Measurements from ENCODE around the gene TIMP1. TPM values are rescaled to one million over a fixed set of nuclear protein-coding genes. Genes with fewer than 3 reads are reported as not detected.

The TIMP1 gene
- total RNA-seq, 2 experiments from 2014 or later: 40.3 to 48.4 TPM

DNA sequence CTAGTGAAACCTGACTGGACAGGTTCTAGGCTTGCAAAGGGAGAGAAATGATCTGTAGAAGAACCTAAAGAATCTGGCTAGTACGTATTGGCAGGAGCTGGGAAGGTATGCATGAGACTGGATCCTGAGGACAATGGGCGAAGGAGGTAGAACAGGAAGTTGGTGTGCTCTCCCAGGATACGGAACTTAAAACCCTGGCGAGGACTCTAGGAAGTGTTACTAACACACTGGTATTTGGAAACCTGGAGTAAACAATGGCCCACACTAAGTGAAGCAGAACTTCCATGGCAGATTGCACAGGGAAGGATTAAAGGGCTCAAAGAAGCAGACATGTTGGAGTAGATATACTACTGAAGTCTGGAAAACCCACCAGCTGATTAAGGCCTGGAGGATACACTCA is 28.3 kb downstream of the TIMP1 start:
- ATAC-seq (no peak), DNase-seq (no peak)
- intact Hi-C loops (cut with DNase I, micrococcal nuclease): no loop called here
- Mint-ChIP-seq H3K9me3 (ENCODE audit: low read depth) (no peaks in the 10 kb centered on the region), H3K4me1 (peaks cover 5% of the 10 kb centered on the region), H3K4me3 (no peak overlapping the region), H3K36me3 (ENCODE audit: low read depth) (no peaks in the 10 kb centered on the region), H3K27ac (no peak overlapping the region), H3K27me3 (no peaks in the 10 kb centered on the region)
- CTCF ChIA-PET: interaction anchor here (0.7 kb wide), 1 partner anchor 12 kb away, joined by 3 read pairs; no protein-coding TSS in a partner anchor
- POLR2A ChIA-PET: no interaction called here

DNA sequence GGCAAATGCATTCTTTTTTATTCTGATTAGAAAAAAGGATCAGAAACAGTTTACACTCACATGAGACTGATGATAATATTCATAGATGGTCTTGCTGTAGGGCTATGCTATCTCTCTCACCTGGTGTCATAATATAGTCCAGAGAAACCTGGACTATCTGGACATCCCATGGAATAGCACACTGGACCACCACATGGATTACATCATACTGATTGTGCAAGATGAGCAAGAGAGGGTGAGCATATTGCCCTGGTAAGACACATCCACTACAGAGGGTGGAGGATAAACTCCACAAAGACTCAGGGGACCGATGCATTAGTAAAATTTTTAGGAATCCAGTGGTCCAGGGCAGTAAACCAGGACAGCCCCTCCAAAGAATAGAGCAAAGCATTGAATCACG is 29.3 kb downstream of the TIMP1 start:
- intact Hi-C loops (cut with DNase I, micrococcal nuclease): no loop called here
- Mint-ChIP-seq H3K27me3 (no peaks in the 10 kb centered on the region), H3K4me3 (no peak overlapping the region), H3K27ac (no peak overlapping the region), H3K4me1 (peaks cover 5% of the 10 kb centered on the region), H3K36me3 (ENCODE audit: low read depth) (no peaks in the 10 kb centered on the region), H3K9me3 (ENCODE audit: low read depth) (no peaks in the 10 kb centered on the region)
- DNase-seq (no peak), ATAC-seq (no peak)
- POLR2A ChIA-PET: no interaction called here
- CTCF ChIA-PET: no interaction called here

DNA sequence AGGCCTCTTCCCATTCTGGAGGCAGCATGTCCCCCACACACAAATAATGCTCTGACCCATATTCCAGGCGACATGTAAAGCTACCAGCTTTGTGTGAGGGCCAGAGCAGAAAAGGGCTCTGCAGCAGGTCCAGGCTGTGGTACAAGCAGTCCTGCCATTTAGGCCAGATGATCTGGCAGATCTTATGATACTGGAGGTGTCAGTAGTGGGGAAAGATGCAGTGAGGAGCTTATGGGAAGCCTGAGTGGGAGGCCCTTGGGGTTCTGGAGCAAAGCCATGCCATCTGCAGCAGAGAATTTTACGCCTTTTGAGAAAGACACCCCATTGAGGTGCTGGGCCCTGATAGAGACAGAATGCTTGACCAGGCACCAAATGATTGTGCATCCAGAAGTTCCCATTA is 29.7 kb downstream of the TIMP1 start:
- ChIA-PET POLR2A (no interaction called here), CTCF (no interaction called here)
- no peak overlapping the region for H3K27ac Mint-ChIP-seq
- no peak overlapping the region for H3K4me3 Mint-ChIP-seq
- no peaks in the 10 kb centered on the region for H3K36me3 Mint-ChIP-seq (ENCODE audit: low read depth)
- H3K9me3 Mint-ChIP-seq (ENCODE audit: low read depth): no peaks in the 10 kb centered on the region
- ATAC-seq (no peak), DNase-seq (no peak)
- H3K27me3 Mint-ChIP-seq: no peaks in the 10 kb centered on the region
- H3K4me1 Mint-ChIP-seq: peaks cover 5% of the 10 kb centered on the region
- intact Hi-C loops (cut with DNase I, micrococcal nuclease): no loop called here

DNA sequence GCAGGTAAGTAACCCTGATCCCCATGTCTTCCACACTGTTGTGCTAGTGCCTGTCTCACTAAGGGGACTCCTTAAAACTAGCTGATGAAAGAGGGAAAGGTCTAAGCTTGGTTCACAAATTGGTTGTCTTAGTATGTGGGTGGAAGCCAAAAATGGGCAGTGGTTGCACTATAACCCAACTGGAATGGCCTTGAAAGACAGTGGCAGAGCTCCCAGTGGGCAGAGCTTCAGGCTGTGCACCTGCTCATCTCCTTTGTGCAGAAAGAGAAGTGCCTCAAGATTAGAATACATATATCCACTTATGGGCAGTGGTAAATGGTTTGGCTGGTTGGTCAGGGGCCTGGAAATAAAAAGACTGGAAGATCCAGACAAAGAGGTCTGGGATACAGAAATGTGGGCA is 30.2 kb downstream of the TIMP1 start:
- no peaks in the 10 kb centered on the region for H3K9me3 Mint-ChIP-seq (ENCODE audit: low read depth)
- ChIA-PET CTCF (no interaction called here), POLR2A (no interaction called here)
- H3K27ac Mint-ChIP-seq: no peak overlapping the region
- H3K4me3 Mint-ChIP-seq: no peak overlapping the region
- no peaks in the 10 kb centered on the region for H3K27me3 Mint-ChIP-seq
- H3K4me1 Mint-ChIP-seq: peaks cover 5% of the 10 kb centered on the region
- no peak for DNase-seq
- ATAC-seq: no peak
- intact Hi-C loops (cut with DNase I, micrococcal nuclease): no loop called here
- no peaks in the 10 kb centered on the region for H3K36me3 Mint-ChIP-seq (ENCODE audit: low read depth)

DNA sequence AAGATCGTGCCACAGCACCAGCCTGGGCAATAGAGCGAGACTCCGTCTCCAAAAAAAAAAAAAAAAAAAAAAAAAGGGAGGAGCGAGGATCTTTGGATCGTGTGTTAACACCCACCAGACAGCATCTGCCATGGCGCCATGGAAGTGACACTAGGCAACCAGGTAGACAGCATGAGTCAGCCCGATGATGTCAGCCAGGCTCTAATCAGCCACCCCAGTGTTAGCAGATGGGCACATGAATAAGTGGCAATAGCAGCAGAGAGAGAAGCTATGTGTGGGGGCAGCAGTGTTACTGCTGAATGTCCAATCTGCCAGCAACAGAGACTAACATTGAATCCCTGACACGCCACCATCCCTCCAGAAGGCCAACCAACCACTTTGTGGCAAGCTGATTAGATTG is 30.8 kb downstream of the TIMP1 start:
- Mint-ChIP-seq H3K27ac (no peak overlapping the region), H3K4me1 (peaks cover 3% of the 10 kb centered on the region), H3K36me3 (ENCODE audit: low read depth) (no peaks in the 10 kb centered on the region), H3K9me3 (ENCODE audit: low read depth) (no peaks in the 10 kb centered on the region), H3K27me3 (no peaks in the 10 kb centered on the region), H3K4me3 (no peak overlapping the region)
- ATAC-seq (no peak), DNase-seq (no peak)
- CTCF ChIA-PET: no interaction called here
- intact Hi-C loops (cut with DNase I, micrococcal nuclease): no loop called here
- POLR2A ChIA-PET: no interaction called here

DNA sequence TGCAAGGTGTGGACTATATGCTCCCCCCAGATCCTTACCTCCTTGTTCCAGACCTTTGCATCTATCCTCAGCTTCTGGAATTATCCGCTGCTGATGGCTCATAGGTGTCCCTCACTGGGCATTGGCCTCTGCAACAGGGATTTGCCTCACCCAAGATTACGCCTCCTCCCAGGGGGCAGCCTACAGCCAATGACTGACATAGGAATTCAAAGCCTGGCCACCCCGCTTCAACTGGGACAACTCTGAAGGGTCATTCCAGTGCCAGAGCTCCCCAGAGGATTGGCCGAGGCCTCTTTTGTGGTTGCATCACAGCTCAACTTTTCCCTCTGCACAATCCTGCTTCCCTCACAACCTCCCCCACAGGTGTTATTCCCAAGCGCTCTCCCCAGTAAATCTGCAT is 32.4 kb downstream of the TIMP1 start:
- Mint-ChIP-seq H3K27ac (no peak overlapping the region), H3K4me3 (no peak overlapping the region), H3K9me3 (ENCODE audit: low read depth) (no peaks in the 10 kb centered on the region), H3K27me3 (no peaks in the 10 kb centered on the region), H3K4me1 (no peaks in the 10 kb centered on the region), H3K36me3 (ENCODE audit: low read depth) (no peaks in the 10 kb centered on the region)
- ChIA-PET POLR2A (no interaction called here), CTCF (no interaction called here)
- no peak for DNase-seq
- ATAC-seq: no peak
- intact Hi-C loops (cut with DNase I, micrococcal nuclease): no loop called here

DNA sequence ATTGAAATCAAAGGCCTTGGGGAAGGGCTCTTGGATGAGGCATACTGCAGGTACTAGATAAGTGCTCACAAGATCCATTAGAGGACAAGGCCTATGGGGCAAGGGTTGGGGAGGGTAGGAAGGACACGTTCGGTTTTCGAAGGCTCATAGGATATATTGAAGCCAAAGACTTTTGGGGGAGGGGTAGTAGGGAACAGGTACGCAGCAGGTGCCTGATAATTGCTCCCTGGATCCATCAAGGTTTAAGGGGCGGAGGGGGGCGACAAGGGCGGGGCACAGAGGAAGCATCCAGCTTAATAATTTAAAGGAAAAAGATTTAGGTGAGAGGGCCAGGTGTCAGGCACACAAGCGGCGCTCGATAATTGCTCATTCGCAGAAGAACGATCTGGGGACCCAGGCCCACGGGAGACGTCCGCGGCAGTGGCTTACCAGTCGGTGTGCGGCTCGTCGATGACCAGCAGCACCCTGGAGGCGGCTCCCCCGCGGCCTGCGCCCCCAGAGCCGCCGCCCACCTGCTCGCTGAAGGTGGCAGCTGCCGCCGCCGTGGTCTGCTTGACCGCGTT is 36.8 kb downstream of the TIMP1 start:
- Mint-ChIP-seq H3K36me3 (ENCODE audit: low read depth) (no peaks in the 10 kb centered on the region), H3K27me3 (no peaks in the 10 kb centered on the region), H3K4me3 (peak overlapping the region; percentile 45), H3K9me3 (ENCODE audit: low read depth) (no peaks in the 10 kb centered on the region), H3K27ac (no peak overlapping the region), H3K4me1 (peaks cover 12% of the 10 kb centered on the region)
- intact Hi-C loops (cut with DNase I, micrococcal nuclease): loop anchor here in 1 of 2 experiments (1.0 kb wide), 1 partner anchor 43 kb away; no protein-coding TSS in a partner anchor
- CTCF ChIA-PET: no interaction called here
- no peak for DNase-seq
- POLR2A ChIA-PET: no interaction called here
- no peak for ATAC-seq

DNA sequence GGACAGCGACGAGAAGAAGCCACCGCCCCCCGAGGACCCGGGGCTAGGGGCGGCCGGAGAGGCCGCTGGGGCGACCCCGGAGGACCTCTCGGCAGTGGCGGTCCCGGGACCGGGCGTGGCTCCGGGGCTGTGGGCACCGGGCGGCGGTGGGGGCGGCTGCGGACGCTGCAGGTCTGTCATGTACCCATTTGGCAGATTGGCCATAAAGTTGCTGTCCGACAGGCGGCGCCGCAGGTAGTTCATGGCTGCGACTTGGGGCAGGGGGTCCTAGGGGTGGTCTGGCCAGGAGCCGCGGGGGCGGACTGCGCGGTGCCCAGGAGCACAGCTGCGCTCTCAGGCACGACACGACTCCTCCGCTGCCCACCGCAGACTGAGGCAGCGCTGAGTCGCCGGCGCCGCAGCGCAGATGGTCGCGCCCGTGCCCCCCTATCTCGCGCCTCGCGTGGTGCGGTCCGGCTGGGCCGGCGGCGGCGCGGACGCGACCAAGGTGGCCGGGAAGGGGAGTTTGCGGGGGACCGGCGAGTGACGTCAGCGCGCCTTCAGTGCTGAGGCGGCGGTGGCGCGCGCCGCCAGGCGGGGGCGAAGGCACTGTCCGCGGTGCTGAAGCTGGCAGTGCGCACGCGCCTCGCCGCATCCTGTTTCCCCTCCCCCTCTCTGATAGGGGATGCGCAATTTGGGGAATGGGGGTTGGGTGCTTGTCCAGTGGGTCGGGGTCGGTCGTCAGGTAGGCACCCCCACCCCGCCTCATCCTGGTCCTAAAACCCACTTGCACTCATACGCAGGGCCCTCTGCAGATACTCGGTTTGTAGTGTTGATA is 37.5 kb downstream of the TIMP1 start, which contains the start of gene SYN1:
Gene SYN1, minus strand, starts transcription at position 372 of the 817 bp plus-strand sequence. Its CDS starts 129 bp downstream, at position 243.
- Mint-ChIP-seq H3K4me3 (peak within 1 kb of the TSS; percentile 45), H3K27ac (no peak within 1 kb of the TSS), H3K4me1 (peaks cover 13% of the 10 kb centered on the region), H3K36me3 (ENCODE audit: low read depth) (no peaks in the 10 kb centered on the region), H3K27me3 (no peaks in the 10 kb centered on the region), H3K9me3 (ENCODE audit: low read depth) (no peaks in the 10 kb centered on the region)
- intact Hi-C loops (cut with DNase I, micrococcal nuclease): loop anchor here (1.0 to 5.0 kb wide), 3 partner anchors 37 to 58 kb away; partner anchors contain the start of genes ARAF (in 1 of the 2) and TIMP1 (in 1 of the 2)
- ChIA-PET POLR2A (no interaction called here), CTCF (no interaction called here)
- ATAC-seq (peak; percentile 78), DNase-seq (peak; percentile 89)

DNA sequence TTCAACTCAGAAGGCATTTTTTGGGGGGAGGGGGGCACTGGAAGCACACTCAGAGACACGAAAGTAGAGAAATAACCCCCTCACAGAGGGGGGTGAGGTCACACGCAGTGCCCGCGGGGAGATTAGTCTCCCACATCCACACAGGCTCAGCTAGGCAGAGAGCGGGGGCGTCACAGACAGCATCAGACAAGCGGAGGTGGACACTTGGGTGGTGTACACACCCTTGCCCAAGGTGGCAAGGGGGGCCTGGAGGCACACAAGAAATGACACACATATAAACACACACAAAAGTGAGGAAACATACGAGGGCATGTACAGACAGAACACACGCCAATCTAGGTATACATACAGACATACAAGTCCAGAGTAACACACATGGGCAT is 38.1 kb downstream of the TIMP1 start:
- DNase-seq (no peak), ATAC-seq (no peak)
- CTCF ChIA-PET: no interaction called here
- Mint-ChIP-seq H3K4me3 (peak overlapping the region; percentile 38), H3K36me3 (ENCODE audit: low read depth) (no peaks in the 10 kb centered on the region), H3K4me1 (peaks cover 13% of the 10 kb centered on the region), H3K9me3 (ENCODE audit: low read depth) (no peaks in the 10 kb centered on the region), H3K27me3 (no peaks in the 10 kb centered on the region), H3K27ac (no peak overlapping the region)
- POLR2A ChIA-PET: no interaction called here
- intact Hi-C loops (cut with DNase I, micrococcal nuclease): loop anchor here (1.0 to 5.0 kb wide), 2 partner anchors 38 to 59 kb away; partner anchors contain the start of genes ARAF (in 1 of the 2) and TIMP1 (in 1 of the 2)

DNA sequence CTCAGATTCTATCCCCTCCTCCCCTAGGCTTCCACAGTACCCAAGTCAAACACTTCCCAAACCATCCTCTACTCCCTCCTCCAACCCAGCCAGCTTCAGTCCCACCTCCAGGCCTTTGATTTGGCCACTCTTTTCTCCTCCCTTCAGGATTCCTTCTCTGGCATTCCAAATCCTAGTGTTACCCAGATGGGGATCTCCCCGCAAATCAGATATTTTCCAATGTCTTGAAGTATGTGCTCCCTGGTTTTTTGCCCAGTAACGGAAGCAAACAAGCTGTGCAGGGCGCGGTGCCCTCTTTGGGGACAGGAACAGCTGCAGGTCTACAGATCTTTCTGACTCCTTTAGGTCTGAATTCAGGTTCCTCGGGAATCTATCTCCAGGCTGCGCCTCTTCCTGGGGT is 39.6 kb downstream of the TIMP1 start:
- POLR2A ChIA-PET: no interaction called here
- intact Hi-C loops (cut with DNase I, micrococcal nuclease): loop anchor here in 1 of 2 experiments (5.0 kb wide), 1 partner anchor 40 kb away; the partner anchor contains the start of gene TIMP1
- CTCF ChIA-PET: no interaction called here

DNA sequence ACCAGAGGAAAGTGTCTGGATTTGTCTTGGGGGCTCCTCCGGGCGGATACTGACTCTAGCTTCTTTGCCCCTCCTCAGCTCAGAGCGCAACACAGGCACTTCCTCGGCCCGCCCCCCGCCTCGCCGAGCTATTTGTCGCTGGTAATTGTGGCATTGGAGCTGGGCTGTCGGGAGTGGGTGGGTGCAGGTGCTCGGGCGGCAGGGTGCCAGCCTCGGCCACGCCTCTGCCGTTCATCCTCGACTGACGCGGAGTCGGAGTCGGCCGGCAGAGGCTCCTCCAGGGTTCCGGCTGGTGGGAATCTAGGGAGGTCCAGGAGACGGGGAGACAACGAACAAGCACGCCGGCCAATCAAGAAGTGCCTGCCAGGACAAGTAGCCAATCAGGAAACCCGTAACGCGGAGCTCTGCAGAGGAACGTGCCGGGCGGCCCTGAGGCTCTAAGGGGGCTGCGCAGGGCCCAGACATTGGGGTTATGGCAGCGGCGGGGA is 41.3 kb downstream of the TIMP1 start:
- peaks cover 3% of the 10 kb centered on the region for H3K36me3 Mint-ChIP-seq (ENCODE audit: low read depth)
- intact Hi-C loops (cut with DNase I, micrococcal nuclease): loop anchor here in 1 of 2 experiments (5.0 kb wide), 1 partner anchor 41 kb away; the partner anchor contains the start of gene TIMP1
- CTCF ChIA-PET: interaction anchor here (0.6 to 0.9 kb wide), 3 partner anchors 18 to 49 kb away, joined by 3 to 5 read pairs (median 3); no protein-coding TSS in a partner anchor
- ATAC-seq (peak; percentile 72), DNase-seq (peak; percentile 55)
- H3K4me3 Mint-ChIP-seq: peak overlapping the region; percentile 69
- POLR2A ChIA-PET: interaction anchor here (0.6 kb wide), 2 partner anchors 39 to 1291 kb away, joined by 3 to 8 read pairs; no protein-coding TSS in a partner anchor
- peaks cover 16% of the 10 kb centered on the region for H3K4me1 Mint-ChIP-seq
- H3K27me3 Mint-ChIP-seq: no peaks in the 10 kb centered on the region
- H3K9me3 Mint-ChIP-seq (ENCODE audit: low read depth): no peaks in the 10 kb centered on the region
- no peak overlapping the region for H3K27ac Mint-ChIP-seq

More for the DNA sequence above, 39.6 kb downstream of the TIMP1 start:
- Mint-ChIP-seq H3K4me1 (peaks cover 13% of the 10 kb centered on the region), H3K4me3 (no peak overlapping the region), H3K9me3 (ENCODE audit: low read depth) (no peaks in the 10 kb centered on the region), H3K27me3 (no peaks in the 10 kb centered on the region), H3K36me3 (ENCODE audit: low read depth) (peaks cover 3% of the 10 kb centered on the region), H3K27ac (no peak overlapping the region)
- ATAC-seq (no peak), DNase-seq (no peak)

Data from activated CD4-positive, alpha-beta T cell treated with anti-CD3 and anti-CD28 coated beads for 36 hours (primary cell).